ENCODE data around the gene CSMD2.
A peak's percentile ranks its signal among the peaks of the same experiment; 100 is the strongest.

Gene CSMD2

GRCh38 chr1:33640114-33640660 is 524.8 kb downstream of the CSMD2 start:
- DNase-seq (ENCODE audit: low read depth in 2 of 2), result no peak

- no peak for DNase-seq (ENCODE audit: low read depth in 2 of 2)
Measured at GRCh38 chr1:33637846-33638440, 527.1 kb downstream of the CSMD2 start.

- DNase-seq (ENCODE audit: low read depth in 2 of 2), result no peak
Measured at GRCh38 chr1:33636209-33636608, 528.8 kb downstream of the CSMD2 start.

GRCh38 chr1:33635336-33636012 is 529.6 kb downstream of the CSMD2 start:
- no peak for DNase-seq (ENCODE audit: low read depth in 2 of 2)

GRCh38 chr1:33634806-33635205 is 530.2 kb downstream of the CSMD2 start:
- DNase-seq (ENCODE audit: low read depth in 2 of 2), result no peak

- no peak for DNase-seq (ENCODE audit: low read depth in 2 of 2)
Measured at GRCh38 chr1:33634143-33634542, 530.9 kb downstream of the CSMD2 start.

- peak; percentile 66 to 70 for DNase-seq (ENCODE audit: low read depth in 2 of 2)
Measured at GRCh38 chr1:33633019-33633801, 531.8 kb downstream of the CSMD2 start.

- no peak for DNase-seq (ENCODE audit: low read depth in 2 of 2)
Measured at GRCh38 chr1:33630686-33631085, 534.3 kb downstream of the CSMD2 start.

- no peak for DNase-seq (ENCODE audit: low read depth in 2 of 2)
Measured at GRCh38 chr1:33626801-33627200, 538.2 kb downstream of the CSMD2 start.

- DNase-seq (ENCODE audit: low read depth in 2 of 2), result no peak
Measured at GRCh38 chr1:33624991-33625870, 539.8 kb downstream of the CSMD2 start.

- DNase-seq (ENCODE audit: low read depth in 2 of 2), result no peak
Measured at GRCh38 chr1:33624261-33624990, 540.6 kb downstream of the CSMD2 start.

GRCh38 chr1:33623811-33624210 is 541.2 kb downstream of the CSMD2 start:
- DNase-seq (ENCODE audit: low read depth in 2 of 2), result no peak

- no peak for DNase-seq (ENCODE audit: low read depth in 2 of 2)
Measured at GRCh38 chr1:33622757-33623156, 542.3 kb downstream of the CSMD2 start.

GRCh38 chr1:33618636-33619035 is 546.4 kb downstream of the CSMD2 start:
- no peak for DNase-seq (ENCODE audit: low read depth in 2 of 2)

- DNase-seq (ENCODE audit: low read depth in 2 of 2), result no peak
Measured at GRCh38 chr1:33617451-33617850, 547.6 kb downstream of the CSMD2 start.

GRCh38 chr1:33616780-33617179 is 548.2 kb downstream of the CSMD2 start:
- no peak for DNase-seq (ENCODE audit: low read depth in 2 of 2)

GRCh38 chr1:33615546-33615945 is 549.5 kb downstream of the CSMD2 start:
- no peak for DNase-seq (ENCODE audit: low read depth in 2 of 2)

- DNase-seq (ENCODE audit: low read depth in 2 of 2), result no peak
Measured at GRCh38 chr1:33610864-33611455, 554.1 kb downstream of the CSMD2 start.

- DNase-seq (ENCODE audit: low read depth in 2 of 2), result no peak
Measured at GRCh38 chr1:33610391-33610790, 554.6 kb downstream of the CSMD2 start.

GRCh38 chr1:33609739-33610138 is 555.3 kb downstream of the CSMD2 start:
- no peak for DNase-seq (ENCODE audit: low read depth in 2 of 2)

Data from activated CD8-positive, alpha-beta memory T cell treated with anti-CD3 and anti-CD28 coated beads for 4 hours (primary cell).